HG02588 (cell line): ENCODE results near the gene LYST.
"Not testable (repeated sequence)": the region's sequence is repeated elsewhere in the genome, so short reads cannot be mapped to it uniquely, and the experiment has no call there.

Experiments used
- ATAC-seq: cut with Tn5 transposase; IDR thresholded peaks from one replicate; pipeline ENCODE4 v1.9.1; 2021; ENCODE audit warnings: mild to moderate bottlenecking, moderate library complexity; ENCODE audit not compliant: unreplicated experiment

Gene LYST

DNA sequence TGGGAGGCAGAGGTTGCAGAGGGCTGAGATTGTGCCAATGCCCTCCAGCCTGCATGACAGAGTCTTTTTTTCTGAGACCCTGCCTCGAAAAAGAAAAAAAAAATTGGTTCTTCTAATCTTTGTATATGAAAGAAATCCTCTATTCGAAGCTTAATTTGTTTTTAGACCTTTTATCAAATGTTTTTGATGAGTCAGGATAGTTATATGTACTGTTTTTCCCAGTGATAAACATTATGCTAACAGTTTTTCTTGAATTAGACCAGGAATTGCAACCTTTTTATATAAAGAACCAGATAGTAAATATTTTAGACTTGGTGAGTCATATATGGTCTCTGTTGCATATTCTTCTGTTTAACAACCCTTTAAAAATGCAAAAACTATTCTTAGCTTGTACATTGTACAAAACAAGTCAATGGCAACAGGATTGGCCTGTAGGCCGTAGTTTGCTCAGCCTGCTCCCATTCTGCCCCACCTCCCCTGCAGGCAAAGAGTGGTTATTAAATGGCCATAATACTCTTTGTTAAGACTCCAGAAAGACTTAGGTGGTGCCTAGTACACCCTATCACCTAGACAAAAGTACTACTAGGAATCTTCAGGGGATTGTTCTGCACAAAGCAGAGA, 45.2 kb downstream of the LYST start:
- ATAC-seq = no peak

DNA sequence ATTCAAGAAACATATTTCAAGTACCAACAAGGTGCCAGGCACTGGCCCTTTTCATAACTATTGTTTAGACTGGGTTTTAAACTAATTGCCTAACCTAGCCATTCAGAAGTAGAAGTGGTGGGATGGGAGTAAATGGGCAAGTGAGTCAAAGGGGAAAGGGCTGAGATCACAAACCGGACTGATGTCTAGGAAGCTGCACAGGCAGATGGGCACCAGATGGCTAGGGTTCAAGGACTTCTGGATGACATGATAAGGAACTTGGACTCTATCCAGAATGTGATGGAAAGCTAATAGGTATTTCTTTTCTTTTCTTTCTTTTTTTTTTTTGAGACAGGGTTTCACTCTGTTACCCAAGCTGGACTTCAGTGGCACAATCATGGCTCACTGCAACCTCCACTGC, 46.6 kb downstream of the LYST start:
- no peak for ATAC-seq

DNA sequence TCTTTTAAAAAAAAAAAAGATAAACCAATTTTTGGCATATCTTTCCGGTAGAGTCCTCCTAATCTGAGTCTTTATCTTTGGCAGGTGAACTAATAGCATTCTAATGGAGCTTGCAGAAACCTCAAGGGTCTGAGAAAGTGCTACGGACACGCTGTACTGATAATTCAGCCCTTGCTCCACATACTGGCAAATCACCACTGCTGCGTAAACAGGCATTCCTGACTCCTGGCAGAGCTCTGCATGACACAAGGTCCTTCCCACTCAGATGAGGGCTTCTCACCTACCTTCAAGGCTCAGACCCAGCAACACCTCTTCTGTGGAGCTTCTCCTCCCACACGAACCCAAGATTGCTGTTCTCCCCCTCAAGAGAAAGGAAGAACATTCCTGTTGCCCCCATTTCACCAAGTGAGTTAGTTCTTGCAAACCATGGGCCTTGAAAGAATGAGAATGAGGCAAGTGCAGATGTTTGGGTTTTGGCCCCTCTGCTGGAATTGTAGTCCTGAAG, 48.0 kb downstream of the LYST start:
- ATAC-seq = no peak

DNA sequence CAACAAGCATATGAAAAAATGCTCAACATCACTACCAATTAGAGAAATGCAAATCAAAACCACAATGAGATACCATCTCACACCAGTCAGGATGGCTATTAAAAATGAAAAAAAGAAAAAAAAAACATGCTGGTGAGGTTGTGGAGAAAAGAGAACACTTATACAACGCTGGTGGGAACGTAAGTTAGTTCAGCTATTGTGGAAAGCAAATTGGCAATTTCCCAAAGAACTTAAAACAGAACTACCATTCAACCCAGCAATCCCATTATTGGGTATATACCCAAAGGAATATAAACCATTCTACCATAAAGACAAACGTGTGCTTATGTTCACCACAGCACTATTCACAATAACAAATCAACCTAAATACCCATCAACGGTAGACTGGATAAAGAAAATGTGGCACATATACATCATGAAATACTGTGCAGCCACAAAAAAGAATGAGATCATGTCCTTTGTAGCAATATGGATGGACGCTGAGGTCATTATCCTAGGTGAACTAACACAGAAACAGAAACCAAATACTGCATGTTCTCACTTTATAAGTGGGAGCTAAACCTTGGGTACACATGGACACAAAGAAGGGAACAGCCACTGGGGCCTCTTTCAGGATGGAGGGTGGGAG, 49.5 kb downstream of the LYST start:
- ATAC-seq = no peak

DNA sequence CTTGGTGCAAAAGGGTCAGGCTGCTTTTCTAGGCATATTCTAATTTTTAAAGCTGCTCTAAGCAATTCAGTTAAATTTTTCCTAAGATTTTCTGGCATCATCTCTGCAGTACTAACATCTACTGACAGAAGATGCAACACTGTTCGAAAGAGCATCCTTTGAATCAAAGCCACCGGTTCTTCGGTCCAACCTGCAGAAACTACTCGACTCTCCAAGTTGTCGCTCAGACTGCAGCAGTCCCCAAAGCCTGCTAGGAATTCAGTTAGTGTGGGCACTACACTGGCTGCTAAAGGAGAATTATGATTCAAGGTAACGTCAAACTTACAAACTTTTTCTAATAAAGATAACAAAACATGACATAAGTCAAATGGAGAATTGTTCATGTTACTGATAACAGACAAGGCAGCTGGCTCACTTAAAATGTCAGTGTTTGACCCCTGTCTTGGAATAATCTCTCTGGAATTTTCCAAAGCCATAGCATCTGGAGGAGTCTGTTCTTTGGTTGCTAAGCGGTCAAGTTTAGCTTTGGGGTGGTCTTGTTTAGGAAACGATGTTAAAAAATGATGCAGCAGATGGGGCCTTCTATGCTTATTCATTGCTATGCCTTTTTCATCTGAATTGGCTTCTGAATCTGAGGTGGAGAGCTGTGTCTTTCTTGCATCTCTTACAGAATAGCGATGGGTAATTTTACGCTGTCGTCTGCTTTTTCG, 56.9 kb downstream of the LYST start:
- no peak for ATAC-seq

DNA sequence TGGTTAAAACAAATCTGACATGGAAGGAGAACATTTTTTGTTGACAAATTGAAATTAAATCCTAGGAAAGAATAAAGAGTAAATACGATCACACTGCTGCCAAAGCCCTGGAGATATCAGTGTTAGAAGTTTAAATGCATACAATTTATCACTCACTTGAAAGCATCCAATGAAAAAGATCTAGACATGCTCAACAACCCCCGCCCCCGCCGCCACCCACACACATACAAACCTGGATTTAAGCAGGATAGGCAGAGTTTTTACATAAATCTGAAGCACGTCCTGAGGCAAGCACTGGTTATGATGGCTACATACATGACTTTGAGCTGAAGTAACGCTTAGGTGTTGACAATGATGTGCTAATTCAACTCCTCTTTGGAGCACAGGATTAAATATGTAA, 58.5 kb downstream of the LYST start:
- no peak for ATAC-seq

DNA sequence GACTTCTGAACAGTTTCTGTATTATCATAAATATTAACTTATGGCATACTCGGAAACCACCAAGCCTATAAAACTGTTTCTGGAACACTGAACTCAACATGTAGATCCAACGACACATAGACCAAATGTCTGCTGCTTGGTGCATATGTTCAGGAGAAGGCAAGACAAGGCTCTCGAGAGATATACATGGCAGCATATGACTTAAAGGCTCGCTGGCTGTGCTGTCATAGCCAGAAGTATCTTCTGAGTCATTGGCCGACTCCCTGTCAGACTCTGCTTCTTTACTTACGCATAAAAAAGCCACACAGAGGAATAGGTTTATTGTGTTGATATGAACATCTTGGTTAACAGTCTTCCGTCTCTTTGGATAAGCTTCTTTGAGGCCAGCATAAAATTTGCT, 60.6 kb downstream of the LYST start:
- no peak for ATAC-seq

DNA sequence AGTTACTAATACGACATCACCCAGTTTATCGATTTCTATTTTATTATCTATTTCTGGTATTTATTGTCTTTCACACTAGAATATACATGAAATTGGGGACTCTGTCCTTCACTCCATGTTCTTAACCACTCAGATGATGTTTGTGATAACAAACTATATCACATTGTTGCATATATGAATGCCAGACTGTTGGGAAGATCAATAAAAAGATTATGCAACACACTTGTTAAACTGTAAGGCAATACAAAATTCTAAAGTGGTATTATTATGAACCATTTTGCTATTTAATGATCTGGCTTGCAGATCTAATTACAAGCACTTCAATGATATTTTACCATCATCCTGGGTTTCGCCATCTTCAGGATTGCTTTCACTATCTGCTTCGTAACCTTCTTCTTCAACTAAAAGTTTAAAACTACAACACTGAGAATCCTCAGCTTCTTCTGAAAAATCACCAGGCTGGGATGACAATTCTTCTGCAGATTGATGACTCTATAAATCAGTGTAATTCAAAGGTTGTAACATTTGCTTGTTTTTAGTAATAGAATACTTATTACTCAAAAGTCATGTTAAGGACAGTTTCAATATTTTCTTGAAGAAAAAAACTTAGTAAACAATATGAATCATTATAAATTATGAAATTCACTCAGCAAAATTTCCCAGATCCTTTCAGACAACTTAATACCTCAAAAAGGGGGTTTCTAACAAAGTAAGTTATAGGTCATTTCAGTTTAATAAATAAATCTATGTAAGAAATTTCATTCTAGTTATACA, 63.9 kb downstream of the LYST start:
- ATAC-seq = no peak

DNA sequence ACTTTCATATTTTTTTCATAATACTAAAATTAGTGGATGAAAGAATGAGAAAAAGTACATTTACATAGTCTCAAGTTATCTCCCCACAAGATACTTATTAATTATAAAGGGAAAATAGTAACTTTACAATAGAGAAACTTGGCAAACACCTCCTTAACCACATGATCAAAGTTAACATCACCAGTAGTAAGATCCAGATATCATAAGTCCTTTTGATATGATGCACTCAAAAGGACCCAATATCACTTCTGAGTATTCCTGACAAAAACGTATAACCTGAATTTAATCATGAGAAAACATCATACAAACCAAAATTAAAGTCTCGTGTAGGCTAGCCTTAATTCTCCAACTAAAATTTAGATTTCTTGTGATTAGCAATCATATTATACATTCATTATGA, 67.4 kb downstream of the LYST start:
- ATAC-seq = no peak

DNA sequence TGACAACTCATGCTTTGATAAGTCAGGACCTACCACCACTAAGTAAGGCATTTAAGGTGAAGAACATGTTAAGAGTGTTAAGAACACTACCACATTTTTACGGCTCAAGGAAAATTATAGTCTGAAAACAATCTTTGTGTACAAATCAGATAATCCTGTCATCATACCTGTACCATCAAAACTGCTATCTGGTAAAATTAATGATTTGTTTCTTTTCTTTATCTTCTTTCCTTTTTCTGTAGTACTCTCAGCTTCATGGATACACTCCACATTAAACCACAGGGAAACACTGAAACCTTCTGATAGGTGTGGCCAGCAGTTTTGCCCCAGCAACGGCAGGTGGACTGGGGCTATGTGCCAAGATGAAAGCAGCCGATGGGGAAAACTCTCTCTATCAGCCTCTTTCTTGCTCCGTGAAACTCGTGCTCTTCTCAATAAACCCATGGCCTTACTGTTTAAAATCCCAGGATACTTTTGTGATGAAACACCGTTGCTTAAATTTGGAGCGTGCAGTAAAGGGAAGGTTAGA, 75.1 kb downstream of the LYST start:
- ATAC-seq = no peak

DNA sequence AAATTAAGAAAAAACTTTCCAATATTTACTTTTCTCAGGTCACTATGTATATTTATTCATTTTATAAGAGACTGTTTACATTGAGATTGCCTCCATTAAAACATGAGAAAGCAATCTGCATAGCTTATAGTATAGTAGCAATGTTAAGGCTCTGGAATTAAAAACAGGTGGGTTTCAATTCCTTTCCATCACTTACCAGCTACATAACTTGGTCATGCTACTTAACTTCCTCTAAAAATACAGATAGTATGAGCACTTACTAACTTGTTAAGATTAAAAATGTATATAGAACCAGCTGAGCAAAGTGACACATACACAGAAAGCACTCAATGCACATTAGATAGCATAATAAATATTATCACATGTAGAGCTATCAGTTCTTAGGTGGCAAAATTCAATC, 76.6 kb downstream of the LYST start:
- no peak for ATAC-seq

DNA sequence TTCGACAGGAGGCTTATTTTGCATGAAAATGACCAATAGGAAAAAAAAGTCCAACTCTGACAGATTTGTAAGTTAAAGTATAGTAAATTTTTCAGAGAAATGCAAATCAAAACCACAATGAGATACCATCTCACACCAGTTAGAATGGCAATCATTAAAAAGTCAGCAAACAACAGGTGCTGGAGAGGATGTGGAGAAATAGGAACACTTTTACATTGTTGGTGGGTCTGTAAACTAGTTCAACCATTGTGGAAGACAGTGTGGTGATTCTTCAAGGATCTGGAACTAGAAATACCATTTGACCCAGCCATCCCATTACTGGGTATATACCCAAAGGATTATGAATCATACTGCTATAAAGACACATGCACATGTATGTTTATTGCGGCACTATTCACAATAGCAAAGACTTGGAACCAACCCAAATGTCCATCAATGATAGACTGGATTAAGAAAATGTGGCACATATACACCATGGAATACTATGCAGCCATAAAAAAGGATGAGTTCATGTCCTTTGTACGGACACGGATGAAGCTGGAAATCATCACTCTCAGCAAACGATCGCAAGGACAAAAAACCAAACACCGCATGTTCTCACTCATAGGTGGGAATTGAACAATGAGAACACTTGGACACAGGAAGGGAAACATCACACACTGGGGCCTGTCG, 80.3 kb downstream of the LYST start:
- ATAC-seq = not testable (repeated sequence)

DNA sequence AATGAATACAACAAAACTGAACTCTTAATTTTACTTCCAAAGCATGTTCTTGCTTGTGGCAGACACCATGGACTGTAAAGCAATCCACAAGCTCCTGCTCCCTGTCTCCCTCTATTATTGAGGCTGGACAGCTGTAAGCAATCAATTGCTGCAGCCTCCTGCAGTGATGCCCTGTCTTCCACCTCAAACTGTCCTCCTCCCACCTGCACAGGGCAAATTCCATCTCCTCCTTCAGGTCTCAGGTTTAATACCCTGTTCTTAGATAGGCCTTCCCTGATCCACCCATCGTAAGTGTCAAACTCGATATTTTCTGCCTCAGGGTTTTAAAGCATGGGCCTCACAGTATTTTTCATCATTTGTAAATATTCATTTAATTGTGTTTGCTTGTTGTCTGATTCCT, 81.8 kb downstream of the LYST start:
- ATAC-seq = no peak

DNA sequence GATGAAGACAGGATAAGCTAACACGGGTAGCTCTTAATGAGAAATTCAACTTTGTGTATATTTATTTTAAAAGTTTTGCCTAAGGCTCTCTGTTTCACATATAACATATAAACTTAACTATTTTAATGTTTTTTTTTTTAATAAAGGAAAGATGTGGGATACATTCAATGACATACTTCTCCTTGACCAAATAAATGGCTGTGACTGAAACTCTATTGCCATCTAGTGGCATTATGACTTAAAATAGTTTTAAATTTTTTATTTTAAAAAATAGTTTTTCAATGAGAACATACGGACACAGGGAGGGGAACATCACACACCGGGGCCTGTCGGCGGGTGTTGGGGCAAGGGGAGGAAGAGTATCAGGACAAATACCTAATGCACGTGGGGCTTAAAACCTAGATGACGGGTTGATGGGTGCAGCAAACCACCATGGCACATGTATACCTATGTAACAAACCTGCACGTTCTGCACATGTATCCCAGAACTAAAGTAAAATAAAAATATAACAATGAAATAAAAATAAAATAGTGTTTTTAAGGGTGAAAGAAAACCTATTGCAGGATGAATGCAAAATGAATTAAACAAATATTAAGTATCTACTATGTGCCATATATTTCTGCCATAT, 83.4 kb downstream of the LYST start:
- no peak for ATAC-seq

DNA sequence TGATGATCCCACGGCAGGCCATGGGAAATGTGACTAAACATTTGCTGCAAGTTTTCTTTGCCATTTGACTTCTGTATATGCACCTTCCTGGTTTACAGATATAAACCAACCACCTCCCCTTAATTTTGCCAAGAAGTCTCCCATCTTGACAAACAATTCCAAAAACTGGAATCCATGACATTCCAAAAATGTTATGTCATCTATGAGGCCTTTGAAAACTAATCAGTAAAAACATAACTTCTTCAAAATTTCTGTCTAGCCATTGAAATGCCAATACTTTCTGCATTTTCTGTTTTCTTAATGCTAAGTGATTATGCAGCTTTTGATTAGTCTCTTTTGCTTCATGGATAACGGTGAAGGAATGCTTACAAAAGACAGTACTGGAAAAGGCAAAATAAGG, 84.1 kb downstream of the LYST start:
- no peak for ATAC-seq

DNA sequence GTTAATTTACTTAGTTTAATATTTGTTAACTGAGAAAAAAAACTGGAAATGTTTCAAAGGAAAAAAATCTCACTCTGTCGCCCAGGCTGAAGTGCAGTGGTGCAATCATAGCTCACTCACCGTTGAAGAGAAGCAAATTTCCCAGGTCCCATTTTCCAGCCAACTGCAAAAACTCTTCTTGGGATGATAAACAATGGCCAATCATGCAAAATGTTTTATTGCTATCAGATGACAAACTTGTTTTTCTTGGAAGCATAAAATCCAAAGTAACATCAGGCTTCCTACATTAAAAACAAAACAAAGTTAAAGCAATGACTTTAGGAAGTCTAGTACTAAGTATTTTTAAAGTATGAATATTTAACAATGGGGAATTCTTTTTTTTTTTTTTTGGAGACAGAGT, 84.9 kb downstream of the LYST start:
- no peak for ATAC-seq

DNA sequence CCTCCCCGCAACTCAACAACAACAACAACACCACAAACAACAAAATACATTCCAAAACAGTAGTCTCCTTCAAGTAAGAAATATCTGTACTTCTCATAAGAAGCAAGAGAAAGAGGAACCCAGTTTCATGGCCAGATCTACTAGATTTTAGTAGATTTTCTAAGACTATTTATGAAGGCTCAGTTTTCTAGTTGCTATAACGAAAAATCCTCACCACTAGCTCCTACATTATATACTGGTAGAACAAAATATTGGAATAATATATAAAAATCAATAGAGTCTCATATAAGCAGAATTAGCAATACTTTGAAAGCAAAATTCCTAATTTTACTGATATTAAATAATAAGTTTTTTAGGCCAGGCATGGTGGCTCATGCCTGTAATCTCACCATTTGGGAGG, 86.9 kb downstream of the LYST start:
- no peak for ATAC-seq

DNA sequence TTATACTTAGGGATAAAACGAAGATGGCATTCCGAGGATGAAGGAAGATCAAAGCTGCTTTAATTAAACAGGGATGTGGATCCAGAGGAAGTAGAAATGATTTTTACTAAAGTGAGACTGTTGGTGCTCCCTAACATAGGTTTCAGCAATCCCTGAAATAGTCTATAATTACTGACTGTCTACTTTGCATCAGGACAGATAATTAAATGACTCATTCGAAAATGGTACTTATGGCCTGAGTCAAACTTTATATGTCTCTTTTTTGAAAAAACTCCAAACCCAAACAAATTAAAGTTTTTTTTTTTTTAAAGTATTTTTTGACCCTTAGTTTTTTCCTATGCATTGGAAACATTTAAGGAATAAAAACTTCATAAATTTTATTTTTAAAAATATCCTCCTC, 90.3 kb downstream of the LYST start:
- no peak for ATAC-seq

DNA sequence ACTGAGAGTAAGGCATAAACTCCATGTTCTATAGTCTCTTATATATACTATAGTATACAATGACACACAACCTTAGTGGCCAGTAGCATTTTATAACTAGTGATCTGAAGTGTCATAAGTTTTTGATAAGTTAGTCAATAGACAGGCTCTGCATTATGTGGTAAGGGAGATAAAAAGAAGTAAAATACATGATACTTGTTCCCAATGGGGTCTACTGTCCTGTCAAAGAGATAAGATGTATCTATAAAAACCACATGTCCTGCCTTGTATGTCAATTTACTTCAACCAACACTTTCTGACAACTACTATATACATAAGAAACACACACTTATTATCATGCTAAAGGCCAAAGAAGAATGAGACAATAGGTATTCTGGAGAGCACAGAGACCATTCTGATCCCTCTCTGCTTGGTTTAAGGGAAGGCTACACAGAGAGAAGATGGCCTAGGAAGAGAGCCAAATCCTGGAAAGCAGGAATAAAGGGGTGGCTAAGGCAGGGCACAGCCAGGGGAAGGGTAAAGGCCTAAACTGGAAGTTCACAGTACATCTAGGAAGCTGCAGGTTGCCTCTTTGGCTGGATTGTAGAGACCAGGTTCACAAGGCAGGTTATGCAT, 91.4 kb downstream of the LYST start:
- no peak for ATAC-seq

DNA sequence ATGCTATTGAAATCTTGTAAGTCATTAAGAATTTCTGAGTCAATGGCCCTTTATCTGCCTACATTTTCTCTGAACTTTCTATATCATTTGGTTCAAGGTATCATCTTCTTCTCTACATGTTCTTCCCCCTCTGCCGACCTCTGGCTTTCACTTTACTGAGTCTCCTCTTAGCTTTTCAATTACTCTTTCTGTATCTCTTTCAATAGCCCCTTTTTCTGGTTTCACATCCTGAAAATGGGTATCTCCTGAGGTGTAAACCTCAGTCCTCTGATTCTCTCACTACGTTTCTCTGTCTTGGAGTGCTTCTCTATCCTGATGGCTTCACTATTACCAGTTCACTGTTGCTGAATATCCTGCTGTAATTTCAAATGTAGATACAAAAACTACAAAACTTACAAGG, 98.9 kb downstream of the LYST start:
- peak; percentile 85 for ATAC-seq
